ENCODE measurements around the gene RAC3. TPM values are rescaled to one million over a fixed set of nuclear protein-coding genes. Genes with fewer than 3 reads are reported as not detected.

The RAC3 gene
- total RNA-seq, 4 donors from 2014 or later = 0.42 to 2.0 TPM; not detected in 2

DNA sequence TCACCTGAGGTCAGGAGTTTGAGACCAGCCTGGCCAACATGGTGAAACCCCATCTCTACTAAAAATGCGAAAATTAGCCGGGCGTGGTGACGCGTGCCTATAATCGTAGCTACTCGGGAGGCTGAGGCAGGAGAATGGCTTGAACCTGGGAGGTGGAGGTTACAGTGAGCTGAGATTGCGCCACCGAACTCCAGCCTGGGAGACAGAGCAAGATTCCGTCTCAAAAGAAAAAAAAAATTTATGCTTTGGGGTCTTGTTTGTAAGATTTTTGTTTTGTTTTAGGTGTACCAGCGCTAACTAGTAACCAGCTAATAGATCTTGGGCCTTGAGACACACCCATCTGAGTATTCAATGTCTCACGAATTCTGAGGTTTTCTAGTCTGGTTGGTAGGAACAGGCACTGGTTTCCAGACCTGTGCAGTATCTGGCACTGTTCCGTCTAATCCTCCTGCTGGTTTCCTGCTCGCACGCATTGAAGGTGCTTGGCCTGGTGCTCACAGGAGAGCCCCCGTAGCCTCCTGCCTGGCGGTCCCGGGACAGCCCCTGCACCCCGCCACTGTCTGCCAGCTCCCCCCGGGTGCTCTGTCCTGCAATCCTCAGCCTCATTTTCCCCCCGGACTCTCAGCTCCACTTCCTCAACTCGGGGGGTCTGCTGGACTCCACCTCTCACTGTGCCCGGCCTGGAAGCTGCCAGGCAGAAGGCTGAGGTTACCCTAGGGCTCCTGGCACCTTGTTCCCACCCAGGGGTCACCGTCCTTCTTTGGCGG lies 44.7 kb downstream of the RAC3 start:
- H3K9me3 ChIP-seq = no peaks in the 10 kb centered on the region
- intact Hi-C loops (cut with DNase I; ENCODE audit: low total_unique reads) (loop anchor here (10.0 kb wide), 1 partner anchor 71 kb away; no protein-coding TSS in a partner anchor), in situ Hi-C loops (cut with MboI; ENCODE audit: low sequenced_read_pairs in 4 of 4) (no loop called here)
- H3K27me3 ChIP-seq = no peaks in the 10 kb centered on the region
- no peak overlapping the region for H3K27ac ChIP-seq
- no peak overlapping the region for H3K4me3 ChIP-seq
- ATAC-seq = no peak
- no peaks in the 10 kb centered on the region for H3K4me1 ChIP-seq
- peaks cover 0 to 22% of the 10 kb centered on the region in 2 donors for H3K36me3 ChIP-seq
- TF ChIP-seq POLR2A (IDR thresholded peaks at IDR 0.05) = no peak
- TF ChIP-seq, protein P1, sequence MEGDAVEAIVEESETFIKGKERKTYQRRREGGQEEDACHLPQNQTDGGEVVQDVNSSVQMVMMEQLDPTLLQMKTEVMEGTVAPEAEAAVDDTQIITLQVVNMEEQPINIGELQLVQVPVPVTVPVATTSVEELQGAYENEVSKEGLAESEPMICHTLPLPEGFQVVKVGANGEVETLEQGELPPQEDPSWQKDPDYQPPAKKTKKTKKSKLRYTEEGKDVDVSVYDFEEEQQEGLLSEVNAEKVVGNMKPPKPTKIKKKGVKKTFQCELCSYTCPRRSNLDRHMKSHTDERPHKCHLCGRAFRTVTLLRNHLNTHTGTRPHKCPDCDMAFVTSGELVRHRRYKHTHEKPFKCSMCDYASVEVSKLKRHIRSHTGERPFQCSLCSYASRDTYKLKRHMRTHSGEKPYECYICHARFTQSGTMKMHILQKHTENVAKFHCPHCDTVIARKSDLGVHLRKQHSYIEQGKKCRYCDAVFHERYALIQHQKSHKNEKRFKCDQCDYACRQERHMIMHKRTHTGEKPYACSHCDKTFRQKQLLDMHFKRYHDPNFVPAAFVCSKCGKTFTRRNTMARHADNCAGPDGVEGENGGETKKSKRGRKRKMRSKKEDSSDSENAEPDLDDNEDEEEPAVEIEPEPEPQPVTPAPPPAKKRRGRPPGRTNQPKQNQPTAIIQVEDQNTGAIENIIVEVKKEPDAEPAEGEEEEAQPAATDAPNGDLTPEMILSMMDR (IDR thresholded peaks at IDR 0.05 in 4 of 5, conservative IDR thresholded peaks at IDR 0.05 in 1 of 5) = no peak
- DNase-seq = no peak

DNA sequence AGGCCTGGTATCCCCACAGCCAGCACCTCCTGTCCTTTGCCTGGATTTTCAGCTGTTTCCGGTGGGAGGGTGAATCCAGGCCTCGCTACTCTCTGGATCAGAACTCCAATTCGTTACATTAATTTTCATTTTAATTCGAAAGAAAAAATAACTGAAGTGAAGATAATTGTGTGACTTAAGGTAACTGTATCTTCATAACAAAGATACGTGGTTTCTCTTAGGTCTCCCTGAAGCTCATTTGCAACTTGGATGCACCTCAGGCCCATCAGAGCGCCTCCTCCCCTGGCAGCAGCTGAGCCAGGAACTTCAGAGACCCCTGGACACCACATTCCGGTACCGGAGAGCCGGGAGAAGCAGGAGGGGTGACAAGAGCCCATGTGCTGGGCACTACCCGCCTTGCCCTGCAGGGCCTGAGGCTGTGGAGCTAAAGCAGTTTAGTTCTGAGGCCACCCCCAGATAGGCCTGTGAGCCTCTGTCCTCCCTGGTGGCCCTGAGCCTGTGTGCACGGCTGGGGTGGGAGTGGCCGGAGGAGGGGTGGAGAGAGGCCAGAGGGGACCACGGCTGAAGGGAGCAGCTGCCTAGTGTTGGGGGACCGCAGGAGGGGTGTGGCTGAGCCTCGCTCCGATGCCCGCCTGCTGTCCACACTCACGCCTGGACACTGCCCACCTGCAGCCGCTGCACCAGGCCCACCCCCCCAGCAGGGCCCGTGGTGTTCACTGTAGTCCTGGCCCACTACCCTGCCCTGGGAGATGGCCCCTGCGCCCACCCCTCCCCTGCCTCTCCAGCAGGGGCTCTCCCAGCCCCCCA lies 45.5 kb downstream of the RAC3 start:
- Histone ChIP-seq H3K27me3 (no peaks in the 10 kb centered on the region), H3K36me3 (peaks cover 0 to 30% of the 10 kb centered on the region in 2 donors), H3K27ac (no peak overlapping the region), H3K4me3 (no peak overlapping the region), H3K9me3 (no peaks in the 10 kb centered on the region), H3K4me1 (no peaks in the 10 kb centered on the region)
- ATAC-seq (peak in 1 of 2 donors; percentile 22), DNase-seq (no peak)
- in situ Hi-C loops (cut with MboI; ENCODE audit: low sequenced_read_pairs in 4 of 4) (no loop called here), intact Hi-C loops (cut with DNase I; ENCODE audit: low total_unique reads) (loop anchor here (10.0 kb wide), 1 partner anchor 72 kb away; no protein-coding TSS in a partner anchor)
- TF ChIP-seq, protein P1 (IDR thresholded peaks at IDR 0.05 in 4 of 5, conservative IDR thresholded peaks at IDR 0.05 in 1 of 5) = no peak
- no peak for TF ChIP-seq POLR2A (IDR thresholded peaks at IDR 0.05)

DNA sequence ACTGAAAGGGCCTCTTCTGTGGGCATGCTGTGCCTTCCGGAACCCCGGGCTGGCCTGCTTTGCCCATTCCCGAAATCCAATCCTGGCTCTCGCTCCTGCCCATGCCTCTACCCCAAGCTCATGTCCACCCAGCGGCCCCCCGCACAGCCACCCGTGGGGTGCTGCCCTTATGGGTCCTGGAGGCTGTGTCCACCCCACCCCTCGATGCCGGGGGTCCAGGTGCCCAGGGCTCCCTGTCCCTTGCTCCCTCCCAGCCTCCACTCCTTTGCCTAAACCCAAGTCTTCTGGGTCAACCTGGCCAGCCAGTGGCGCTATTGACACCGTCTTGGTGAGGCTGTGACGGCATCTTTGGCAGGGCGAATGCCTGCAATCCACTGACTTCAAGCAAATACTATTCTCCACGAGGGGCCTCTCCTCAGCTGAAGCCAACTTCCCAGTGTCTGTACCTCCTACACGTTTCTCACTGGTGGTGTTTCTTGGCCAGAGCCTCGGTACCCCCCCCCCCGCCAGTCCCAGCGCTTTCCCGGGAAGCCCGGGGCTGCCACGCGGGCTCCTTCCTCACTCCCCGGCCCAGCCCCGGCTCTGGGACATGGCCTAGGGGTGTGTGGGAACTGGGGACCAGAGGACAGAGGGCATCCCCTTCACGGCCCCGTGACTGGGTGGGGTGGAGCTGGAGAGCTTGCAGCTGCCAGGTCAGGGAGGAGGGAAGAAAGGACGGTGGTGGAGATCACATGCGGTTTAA lies 46.3 kb downstream of the RAC3 start:
- in situ Hi-C loops (cut with MboI; ENCODE audit: low sequenced_read_pairs in 4 of 4) (no loop called here), intact Hi-C loops (cut with DNase I; ENCODE audit: low total_unique reads) (loop anchor here (10.0 kb wide), 1 partner anchor 73 kb away; no protein-coding TSS in a partner anchor)
- ATAC-seq (peak in 1 of 2 donors; percentile 59), DNase-seq (peak in 1 of 2 donors; percentile 52)
- H3K4me3 ChIP-seq = no peak overlapping the region
- H3K9me3 ChIP-seq = no peaks in the 10 kb centered on the region
- no peak overlapping the region for H3K27ac ChIP-seq
- TF ChIP-seq POLR2A (IDR thresholded peaks at IDR 0.05) = no peak
- H3K4me1 ChIP-seq = no peaks in the 10 kb centered on the region
- H3K27me3 ChIP-seq = no peaks in the 10 kb centered on the region
- H3K36me3 ChIP-seq = peaks cover 0 to 37% of the 10 kb centered on the region in 2 donors

DNA sequence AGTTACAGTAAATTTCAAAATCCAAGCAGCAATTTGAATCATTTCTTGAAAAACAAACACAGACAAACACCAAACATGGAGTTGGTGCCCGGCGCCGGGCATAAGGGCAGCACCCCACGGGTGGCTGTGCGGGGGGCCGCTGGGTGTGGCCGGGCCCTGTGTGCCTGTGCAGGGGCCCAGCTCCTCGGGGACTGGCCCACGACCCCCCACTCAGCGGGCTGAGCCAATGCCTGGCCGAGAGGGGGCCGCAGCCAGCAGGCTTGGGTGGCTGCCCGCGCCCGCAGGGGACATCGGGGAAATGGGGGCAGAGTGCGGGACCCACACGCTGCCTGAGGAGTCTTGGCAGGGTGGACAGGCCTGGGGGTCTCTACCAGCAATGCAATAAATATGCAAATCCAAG lies 47.0 kb downstream of the RAC3 start:
- Histone ChIP-seq H3K4me3 (no peak overlapping the region), H3K9me3 (no peaks in the 10 kb centered on the region), H3K27ac (no peak overlapping the region), H3K36me3 (peaks cover 0 to 44% of the 10 kb centered on the region in 2 donors), H3K4me1 (no peaks in the 10 kb centered on the region), H3K27me3 (no peaks in the 10 kb centered on the region)
- TF ChIP-seq POLR2A (IDR thresholded peaks at IDR 0.05) = no peak
- TF ChIP-seq, protein P1 (IDR thresholded peaks at IDR 0.05 in 4 of 5, conservative IDR thresholded peaks at IDR 0.05 in 1 of 5) = no peak
- in situ Hi-C loops (cut with MboI; ENCODE audit: low sequenced_read_pairs in 4 of 4) = no loop called here
- DNase-seq (no peak), ATAC-seq (no peak)
- intact Hi-C loops (cut with DNase I; ENCODE audit: low total_unique reads) = loop anchor here (10.0 kb wide), 1 partner anchor 74 kb away; no protein-coding TSS in a partner anchor

Measured in gastrocnemius medialis (tissue), 4 donors.